A673 (cell line): ENCODE results near the gene PEX14.

ENCODE experiments used
- EZH2 ChIP-seq: fragments of 200-600 bp; sonication (generic); IDR thresholded peaks from 2 replicates; pipeline ENCODE4 v1.6.1; 2017; ENCODE audit warnings: borderline replicate concordance, low read depth, mild to moderate bottlenecking, mixed read lengths, antibody characterized with exemption, low read length; ENCODE audit not compliant: poor library complexity, severe bottlenecking
- TF ChIP-seq, protein P1 (sequence below): fragments of 300-800, 200-600 bp; sonication (generic); conservative IDR thresholded peaks from 2 replicates; pipeline ENCODE4 v1.5.1; 2017; ENCODE audit warnings: low read depth, mild to moderate bottlenecking, antibody characterized with exemption, low read length, moderate library complexity, mixed read lengths

DNA sequence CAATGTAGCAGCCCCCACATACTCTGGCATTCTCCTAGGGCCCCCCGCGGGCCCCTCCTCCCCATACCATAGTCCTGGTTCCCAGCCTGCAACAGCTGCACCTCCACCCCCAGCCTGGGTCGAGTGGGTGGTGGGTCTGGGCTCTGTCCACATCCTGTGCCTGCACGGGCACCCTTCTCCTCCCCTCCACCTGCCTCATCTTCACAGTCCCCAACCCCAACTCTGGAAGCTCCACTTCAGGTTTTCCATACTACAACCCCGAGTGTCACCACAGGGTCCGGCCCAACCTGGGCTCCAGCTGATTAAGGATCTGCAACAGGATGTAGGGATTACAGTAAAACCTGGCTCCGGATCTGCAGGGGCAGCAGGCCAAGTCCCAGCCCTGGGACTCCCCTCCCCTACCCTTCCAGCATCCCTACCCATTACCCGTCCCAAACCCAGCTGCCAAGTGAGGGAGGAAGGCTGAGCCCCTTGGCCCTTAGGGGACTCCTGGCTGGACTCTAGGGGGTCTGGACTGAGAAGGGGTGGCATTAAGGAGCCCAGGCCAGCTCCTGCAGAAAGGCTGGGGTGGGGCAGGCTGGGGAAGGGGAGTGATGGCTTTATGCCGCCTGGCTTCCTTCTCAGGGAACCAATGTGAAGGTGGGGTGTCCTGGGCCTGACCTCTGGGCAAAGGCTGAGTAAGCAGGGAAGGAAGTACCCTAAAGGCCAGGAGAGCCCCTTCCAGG, 204.9 kb downstream of the PEX14 start:
- TF ChIP-seq, protein P1, sequence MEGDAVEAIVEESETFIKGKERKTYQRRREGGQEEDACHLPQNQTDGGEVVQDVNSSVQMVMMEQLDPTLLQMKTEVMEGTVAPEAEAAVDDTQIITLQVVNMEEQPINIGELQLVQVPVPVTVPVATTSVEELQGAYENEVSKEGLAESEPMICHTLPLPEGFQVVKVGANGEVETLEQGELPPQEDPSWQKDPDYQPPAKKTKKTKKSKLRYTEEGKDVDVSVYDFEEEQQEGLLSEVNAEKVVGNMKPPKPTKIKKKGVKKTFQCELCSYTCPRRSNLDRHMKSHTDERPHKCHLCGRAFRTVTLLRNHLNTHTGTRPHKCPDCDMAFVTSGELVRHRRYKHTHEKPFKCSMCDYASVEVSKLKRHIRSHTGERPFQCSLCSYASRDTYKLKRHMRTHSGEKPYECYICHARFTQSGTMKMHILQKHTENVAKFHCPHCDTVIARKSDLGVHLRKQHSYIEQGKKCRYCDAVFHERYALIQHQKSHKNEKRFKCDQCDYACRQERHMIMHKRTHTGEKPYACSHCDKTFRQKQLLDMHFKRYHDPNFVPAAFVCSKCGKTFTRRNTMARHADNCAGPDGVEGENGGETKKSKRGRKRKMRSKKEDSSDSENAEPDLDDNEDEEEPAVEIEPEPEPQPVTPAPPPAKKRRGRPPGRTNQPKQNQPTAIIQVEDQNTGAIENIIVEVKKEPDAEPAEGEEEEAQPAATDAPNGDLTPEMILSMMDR, result no peak
- no peak for TF ChIP-seq EZH2
